GM19193 (cell line): Measurements from ENCODE around the gene TPX2.

ENCODE experiments used
- POLR2A ChIP-seq: IDR thresholded peaks from 4 replicates; pipeline ENCODE4 v1.6.1; 2011; ENCODE audit not compliant: insufficient read depth, insufficient read length; ENCODE audit errors: extremely low read depth

TPX2 gene

GRCh38 chr20:31824554-31825313, 85.6 kb downstream of the TPX2 start:
- no peak for TF ChIP-seq POLR2A

- no peak for TF ChIP-seq POLR2A
These were observed 87.0 kb downstream of the TPX2 start for GRCh38 chr20:31826074-31826473.

- no peak for TF ChIP-seq POLR2A
These were observed 88.0 kb downstream of the TPX2 start for GRCh38 chr20:31827059-31827458.

- TF ChIP-seq POLR2A = no peak
These were observed 90.6 kb downstream of the TPX2 start for GRCh38 chr20:31829731-31830130.

- no peak for TF ChIP-seq POLR2A
These were observed 91.4 kb downstream of the TPX2 start for GRCh38 chr20:31830406-31830981.

GRCh38 chr20:31831211-31831610, 92.1 kb downstream of the TPX2 start:
- no peak for TF ChIP-seq POLR2A

- no peak for TF ChIP-seq POLR2A
These were observed 92.7 kb downstream of the TPX2 start for GRCh38 chr20:31831771-31832306.

- no peak for TF ChIP-seq POLR2A
These were observed 94.2 kb downstream of the TPX2 start for GRCh38 chr20:31833130-31833930.

- no peak for TF ChIP-seq POLR2A
These were observed 94.9 kb downstream of the TPX2 start for GRCh38 chr20:31833931-31834521.

- TF ChIP-seq POLR2A = no peak
These were observed 96.5 kb downstream of the TPX2 start for GRCh38 chr20:31835554-31835953.

GRCh38 chr20:31835977-31836852, 97.1 kb downstream of the TPX2 start:
- no peak for TF ChIP-seq POLR2A

- TF ChIP-seq POLR2A = no peak
These were observed 97.9 kb downstream of the TPX2 start for GRCh38 chr20:31836853-31837608.

GRCh38 chr20:31837896-31838397, 98.9 kb downstream of the TPX2 start:
- TF ChIP-seq POLR2A = no peak
